ENCODE measurements around the gene RFX6.

RFX6 gene

DNA sequence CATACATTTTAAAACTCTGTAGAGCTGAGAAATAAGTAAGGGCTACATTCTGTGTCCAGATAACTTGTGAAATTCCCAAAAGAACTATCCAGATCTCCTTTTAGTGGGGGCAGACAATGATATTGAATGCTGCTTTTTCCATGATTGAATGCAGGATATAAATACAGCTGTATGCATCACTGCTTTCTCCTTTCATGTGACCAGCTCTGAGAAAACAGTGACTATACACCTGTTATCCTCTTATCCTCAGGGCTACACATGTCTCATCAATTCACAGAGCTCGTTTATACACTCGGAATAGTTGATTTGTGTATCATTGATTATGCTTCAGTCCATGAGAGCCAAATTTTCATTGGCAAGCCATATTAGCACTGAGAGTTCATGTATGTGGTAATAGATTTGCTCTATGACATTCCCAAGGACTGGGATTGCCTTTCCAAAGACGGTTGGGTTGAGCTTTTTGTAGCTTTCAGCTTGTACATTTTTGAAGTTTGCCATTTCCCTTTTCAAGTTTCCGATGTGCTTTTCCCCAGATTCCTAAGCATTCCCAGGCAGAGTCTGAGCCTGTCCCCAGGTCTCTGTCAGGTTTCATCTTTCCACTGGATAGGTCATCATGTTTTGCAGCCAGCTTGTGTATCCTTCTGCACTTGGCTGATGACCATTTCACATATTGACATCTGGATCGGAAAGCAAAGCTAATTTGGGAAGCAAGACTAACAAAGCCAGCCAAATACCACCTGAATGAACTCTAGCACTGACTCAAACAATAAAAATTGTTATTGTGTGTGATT is 97.7 kb downstream of the RFX6 start:
- DNase-seq (ENCODE audit: low read depth): no peak

GRCh38 chr6:116975600-116975999 is 98.6 kb downstream of the RFX6 start:
- DNase-seq (ENCODE audit: low read depth): no peak

DNA sequence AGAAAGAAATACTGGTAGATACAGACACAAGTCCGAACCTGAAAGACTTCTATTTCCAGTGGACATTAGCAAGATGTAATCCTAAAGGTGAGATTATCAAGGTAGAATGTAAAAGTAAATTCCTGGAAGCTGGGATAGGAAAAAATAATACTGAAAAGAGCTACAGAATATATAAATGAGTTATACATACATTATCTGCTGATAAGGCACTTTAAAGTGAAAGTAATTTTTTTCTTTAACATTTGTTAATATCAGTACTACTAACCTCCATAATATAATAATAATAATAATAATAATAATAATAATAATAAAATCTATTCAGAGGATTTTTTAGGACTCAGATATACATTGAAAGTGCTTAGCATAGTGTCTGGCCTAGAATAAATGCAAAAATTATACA is 102.5 kb downstream of the RFX6 start:
- DNase-seq (ENCODE audit: low read depth): no peak

Measured in fibroblast of the conjunctiva (primary cell).